Nucleus accumbens (tissue), 56 donors: Measurements from ENCODE around the gene PLCD3.
A peak's percentile ranks its signal among the peaks of the same experiment; 100 is the strongest.

ENCODE experiments used
- DNase-seq, 56 donors: peaks; one replicate each; lab custom pipeline; 2025; lab: John Stamatoyannopoulos, UW

PLCD3 gene

GRCh38 chr17:45107293-45108010, 24.9 kb downstream of the PLCD3 start:
- no peak for DNase-seq

- DNase-seq = no peak
Measured at GRCh38 chr17:45106582-45106981, 25.7 kb downstream of the PLCD3 start.

GRCh38 chr17:45106096-45106495, 26.2 kb downstream of the PLCD3 start:
- no peak for DNase-seq

- DNase-seq = no peak
Measured at GRCh38 chr17:45104907-45105624, 27.2 kb downstream of the PLCD3 start.

- DNase-seq = no peak
Measured at GRCh38 chr17:45104497-45104896, 27.8 kb downstream of the PLCD3 start.

- DNase-seq = no peak
Measured at GRCh38 chr17:45104029-45104428, 28.3 kb downstream of the PLCD3 start.

GRCh38 chr17:45103269-45103795, 29.0 kb downstream of the PLCD3 start:
- no peak for DNase-seq

GRCh38 chr17:45102856-45103255, 29.5 kb downstream of the PLCD3 start:
- no peak for DNase-seq

GRCh38 chr17:45101883-45102811, 30.2 kb downstream of the PLCD3 start:
- no peak for DNase-seq

- no peak for DNase-seq
Measured at GRCh38 chr17:45101546-45101882, 30.8 kb downstream of the PLCD3 start.

- peak in 52 of 56 donors; percentile 17 to 88 (median 58) for DNase-seq
Measured at GRCh38 chr17:45098869-45099616, 33.3 kb downstream of the PLCD3 start.

- peak in 9 of 56 donors; percentile 8 to 49 (median 30) for DNase-seq
Measured at GRCh38 chr17:45098081-45098868, 34.0 kb downstream of the PLCD3 start.

- DNase-seq = no peak
Measured at GRCh38 chr17:45096926-45097325, 35.4 kb downstream of the PLCD3 start.

- DNase-seq = peak in 2 of 56 donors; percentile 18 to 32
Measured at GRCh38 chr17:45096141-45096540, 36.2 kb downstream of the PLCD3 start.

GRCh38 chr17:45093444-45094110, 38.7 kb downstream of the PLCD3 start:
- DNase-seq = no peak

- peak; percentile 27 to 98 (median 91) for DNase-seq
Measured at GRCh38 chr17:45092911-45093430, 39.3 kb downstream of the PLCD3 start.

- DNase-seq = no peak
Measured at GRCh38 chr17:45091778-45092425, 40.4 kb downstream of the PLCD3 start.

GRCh38 chr17:45090711-45091110, 41.6 kb downstream of the PLCD3 start:
- no peak for DNase-seq
